Activated CD8-positive, alpha-beta T cell treated with anti-CD3 and anti-CD28 coated beads for 36 hours (primary cell): ENCODE results near the gene RHOA. TPM values are rescaled to one million over a fixed set of nuclear protein-coding genes. Genes with fewer than 3 reads are reported as not detected.

Source experiments
- ATAC-seq: fragments of 200-7000 bp; cut with Tn5 transposase; one replicate; pipeline ENCODE4 v1.10.0; 2021; ENCODE audit warnings: mild to moderate bottlenecking, moderate library complexity
- CTCF ChIA-PET: fragments of 350-600 bp; sonication (Branson Sonifier 250); formaldehyde crosslinking; loops from one replicate; lab custom pipeline; 2021; ENCODE audit warnings: antibody characterized with exemption; lab: Charles Lee
- POLR2A ChIA-PET: fragments of 350-600 bp; sonication (Branson Sonifier 250); formaldehyde crosslinking; loops from one replicate; lab custom pipeline; 2021; ENCODE audit warnings: antibody characterized with exemption; lab: Charles Lee
- DNase-seq: peaks from one replicate; pipeline ENCODE4 v3.0.0-alpha.2; 2020
- H3K27ac Mint-ChIP-seq: one replicate; pipeline ENCODE4 v1.8.0; 2021; ENCODE audit warnings: mild to moderate bottlenecking, mixed read lengths
- H3K27me3 Mint-ChIP-seq: one replicate; pipeline ENCODE4 v1.8.0; 2021; ENCODE audit warnings: mixed read lengths
- H3K36me3 Mint-ChIP-seq: one replicate; pipeline ENCODE4 v1.8.0; 2021; ENCODE audit warnings: low read depth, mixed read lengths
- H3K4me1 Mint-ChIP-seq: one replicate; pipeline ENCODE4 v1.8.0; 2021; ENCODE audit warnings: low read depth, mixed read lengths
- H3K4me3 Mint-ChIP-seq: one replicate; pipeline ENCODE4 v1.8.0; 2021; ENCODE audit warnings: mild to moderate bottlenecking, moderate library complexity, mixed read lengths
- H3K9me3 Mint-ChIP-seq: one replicate; pipeline ENCODE4 v1.8.0; 2021; ENCODE audit warnings: mixed read lengths
- CTCF ChIP-seq: fragments of 200-600 bp; IDR thresholded peaks from one replicate; pipeline ENCODE4 v1.8.0; 2022; ENCODE audit warnings: antibody characterized with exemption, mild to moderate bottlenecking
- intact Hi-C: fragments of 100-400 bp; cut with micrococcal nuclease; formaldehyde crosslinking; loops from one replicate; pipeline ENCODE4 v1.10.0; 2022
- total RNA-seq, 2 experiments: library from RNA; stranded (reverse); gene quantifications; one replicate each; pipeline ENCODE4 v1.2.3, GENCODE V29; 2021

The RHOA gene
- total RNA-seq, 2 experiments from 2014 or later, result 432 to 437 TPM

- TF ChIP-seq CTCF, result no peak
- Mint-ChIP-seq H3K36me3 (peaks cover 16% of the 10 kb centered on the region), H3K27ac (no peak overlapping the region), H3K27me3 (no peaks in the 10 kb centered on the region), H3K9me3 (no peaks in the 10 kb centered on the region), H3K4me3 (peak overlapping the region; percentile 27), H3K4me1 (peaks cover 43% of the 10 kb centered on the region)
- intact Hi-C loops, result no loop called here
- POLR2A ChIA-PET, result interaction anchor here (1.1 to 3.0 kb wide), 5 partner anchors 8 to 82 kb away, joined by 3 to 18 read pairs (median 4); partner anchors contain the start of genes RHOA, TCTA and USP4
- no peak for DNase-seq
- ATAC-seq, result no peak
- CTCF ChIA-PET, result interaction anchor here (1.0 kb wide), 1 partner anchor 251 kb away, joined by 3 read pairs; the partner anchor contains the start of gene KLHDC8B
Measured at GRCh38 chr3:49421890-49422378, 10.2 kb upstream of the RHOA start.

- no peaks in the 10 kb centered on the region for H3K9me3 Mint-ChIP-seq
- DNase-seq (no peak), ATAC-seq (no peak)
- no peak for TF ChIP-seq CTCF
- no peaks in the 10 kb centered on the region for H3K27me3 Mint-ChIP-seq
- intact Hi-C loops, result no loop called here
- POLR2A ChIA-PET, result interaction anchor here (0.8 to 2.2 kb wide), 4 partner anchors 10 to 57 kb away, joined by 3 to 9 read pairs (median 5); partner anchors contain the start of gene NICN1
- CTCF ChIA-PET, result interaction anchor here (1.3 to 4.2 kb wide), 3 partner anchors 12 to 32 kb away, joined by 3 to 23 read pairs (median 23); partner anchors contain the start of gene NICN1
- H3K4me3 Mint-ChIP-seq, result no peak overlapping the region
- H3K27ac Mint-ChIP-seq, result peak overlapping the region; percentile 98
- peaks cover 43% of the 10 kb centered on the region for H3K36me3 Mint-ChIP-seq
- H3K4me1 Mint-ChIP-seq, result peaks cover 73% of the 10 kb centered on the region
Measured at GRCh38 chr3:49417516-49418120, 5.8 kb upstream of the RHOA start.

- ATAC-seq (no peak), DNase-seq (no peak)
- Mint-ChIP-seq H3K27ac (peak overlapping the region; percentile 98), H3K4me3 (no peak overlapping the region), H3K27me3 (no peaks in the 10 kb centered on the region), H3K36me3 (peaks cover 43% of the 10 kb centered on the region), H3K4me1 (peaks cover 70% of the 10 kb centered on the region), H3K9me3 (no peaks in the 10 kb centered on the region)
- intact Hi-C loops, result no loop called here
- no peak for TF ChIP-seq CTCF
- ChIA-PET POLR2A (interaction anchor here (0.7 to 2.6 kb wide), 10 partner anchors 9 to 186 kb away, joined by 3 to 15 read pairs (median 5); partner anchors contain the start of genes DAG1, NICN1 and USP4), CTCF (interaction anchor here (0.6 to 4.2 kb wide), 6 partner anchors 9 to 53 kb away, joined by 3 to 23 read pairs (median 3); partner anchors contain the start of genes DAG1 and NICN1)
Measured at GRCh38 chr3:49416867-49417266, 5.1 kb upstream of the RHOA start.

GRCh38 chr3:49415931-49416601, 4.3 kb upstream of the RHOA start:
- no peak for TF ChIP-seq CTCF
- ChIA-PET POLR2A (interaction anchor here (0.6 to 2.6 kb wide), 11 partner anchors 10 to 187 kb away, joined by 3 to 15 read pairs (median 4); partner anchors contain the start of genes DAG1, NICN1 and USP4), CTCF (interaction anchor here (0.6 to 4.2 kb wide), 10 partner anchors 9 to 76 kb away, joined by 3 to 23 read pairs (median 5); partner anchors contain the start of genes DAG1 and NICN1)
- ATAC-seq, result peak; percentile 45
- intact Hi-C loops, result no loop called here
- peaks cover 62% of the 10 kb centered on the region for H3K4me1 Mint-ChIP-seq
- peak overlapping the region; percentile 55 for H3K4me3 Mint-ChIP-seq
- H3K36me3 Mint-ChIP-seq, result peaks cover 45% of the 10 kb centered on the region
- peak; percentile 95 for DNase-seq
- H3K27ac Mint-ChIP-seq, result peak overlapping the region; percentile 98
- no peaks in the 10 kb centered on the region for H3K9me3 Mint-ChIP-seq
- no peaks in the 10 kb centered on the region for H3K27me3 Mint-ChIP-seq
